Prostate gland (tissue), 2 donors: ENCODE data around the gene BCAS3. TPM values are rescaled to one million over a fixed set of nuclear protein-coding genes. Genes with fewer than 3 reads are reported as not detected.

Experiments
- DNase-seq: peaks from one replicate; pipeline ENCODE4 v3.0.0-alpha.2; 2019; ENCODE audit warnings: low spot score
- H3K27ac ChIP-seq, 2 donors: fragments of 200-600 bp; sonication (generic); 2 replicates each; pipeline ENCODE4 v1.5.1; 2017 to 2019
- H3K27me3 ChIP-seq: fragments of 200-600 bp; sonication (generic); replicated peaks from 2 replicates; pipeline ENCODE4 v1.5.1; 2019; ENCODE audit not compliant: insufficient read depth
- H3K36me3 ChIP-seq, 2 donors: fragments of 200-600 bp; sonication (generic); 1 replicate in 1 of 2; 2 replicates in 1 of 2; pipeline versions ENCODE4 v1.5.1 to v1.8.1; 2017 to 2019
- H3K4me1 ChIP-seq: fragments of 200-600 bp; sonication (generic); replicated peaks from 2 replicates; pipeline ENCODE4 v1.5.1; 2019
- H3K4me3 ChIP-seq, 2 donors: fragments of 200-600 bp; sonication (generic); 2 replicates each; pipeline ENCODE4 v1.5.1; 2017 to 2019
- H3K9me3 ChIP-seq: fragments of 200-600 bp; sonication (generic); 2 replicates; pipeline ENCODE4 v1.5.1; 2017
- POLR2A ChIP-seq: fragments of 450-650 bp; IDR thresholded peaks from one replicate; pipeline ENCODE4 v1.6.1; 2016; ENCODE audit warnings: antibody characterized with exemption, mild to moderate bottlenecking
- POLR2AphosphoS5 ChIP-seq: sonication (generic); formaldehyde crosslinking; IDR thresholded peaks from one replicate; pipeline ENCODE4 v1.6.1; 2017; ENCODE audit warnings: antibody characterized with exemption
- WGBS: methylation state at CpG from one replicate; pipeline ENCODE4 v1.1.5; 2018; 5-methylcytosine and 5-hydroxymethylcytosine counted together
- intact Hi-C: fragments of 100-400 bp; cut with DNase I; formaldehyde crosslinking; loops from one replicate; pipeline ENCODE4 v1.14.2; 2022
- total RNA-seq, 2 donors: library from RNA; depleted of rRNA; stranded (reverse); fragments of >200 nt; gene quantifications; one replicate each; pipeline ENCODE4 v1.1.0, GENCODE V29; 2016
- TF ChIP-seq, protein P1 (sequence below), 4 experiments: fragments of 200-600 bp in 2 of 4; fragments of 450-650 bp in 2 of 4; sonication (generic) in 2 of 4; IDR thresholded peaks; 1 replicate in 3 of 4; 2 replicates in 1 of 4; pipeline ENCODE4 v1.5.1; 2016 to 2019; ENCODE audit warnings: antibody characterized with exemption in 4 of 4, mild to moderate bottlenecking in 2 of 4, moderate library complexity in 2 of 4

The BCAS3 gene
- total RNA-seq, 2 donors from 2014 or later: 57.8 to 93.9 TPM

DNA sequence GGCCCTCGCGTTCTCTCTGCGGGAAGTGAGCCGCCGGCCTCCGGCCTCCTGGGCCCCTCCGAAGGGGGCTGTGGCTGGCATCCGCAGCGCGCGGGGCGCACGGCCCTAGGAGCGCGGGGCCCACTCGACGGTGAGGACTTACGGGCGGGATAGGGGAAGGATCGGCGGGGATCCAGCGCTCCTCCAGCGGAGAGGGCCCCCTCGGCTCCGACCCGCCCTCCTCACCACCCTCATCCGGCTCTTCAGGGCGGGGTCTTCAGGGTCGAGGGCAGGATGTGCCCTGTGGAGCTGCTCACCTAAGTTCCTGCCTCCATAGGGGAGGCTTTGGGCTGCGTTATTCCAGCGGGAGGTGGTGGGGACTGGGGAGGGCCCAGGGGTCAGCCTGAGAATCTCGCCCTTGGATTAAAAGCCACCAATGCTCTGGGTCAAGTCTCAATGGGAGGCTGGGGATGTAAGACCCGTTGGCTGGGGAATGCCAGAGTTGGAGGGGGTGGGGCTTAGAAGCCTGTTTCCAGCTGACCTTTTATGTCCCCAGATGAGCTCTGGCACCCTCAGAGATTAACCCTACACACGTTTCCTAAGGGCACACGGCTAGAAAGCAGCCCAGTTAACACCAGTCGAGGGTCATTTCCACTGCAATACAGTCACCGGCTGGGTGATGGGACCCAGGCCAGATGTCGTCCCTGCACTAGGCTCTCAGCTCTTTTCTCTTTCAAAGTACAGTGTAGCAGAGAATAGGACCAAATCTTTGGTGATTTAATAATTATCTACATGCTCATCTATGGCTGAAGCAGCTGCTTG, 735.4 kb downstream of the BCAS3 start:
- peak overlapping the region; percentile 52 to 55 for H3K4me3 ChIP-seq
- H3K27me3 ChIP-seq: no peaks in the 10 kb centered on the region
- no peak for DNase-seq
- TF ChIP-seq POLR2A: no peak
- TF ChIP-seq, protein P1, sequence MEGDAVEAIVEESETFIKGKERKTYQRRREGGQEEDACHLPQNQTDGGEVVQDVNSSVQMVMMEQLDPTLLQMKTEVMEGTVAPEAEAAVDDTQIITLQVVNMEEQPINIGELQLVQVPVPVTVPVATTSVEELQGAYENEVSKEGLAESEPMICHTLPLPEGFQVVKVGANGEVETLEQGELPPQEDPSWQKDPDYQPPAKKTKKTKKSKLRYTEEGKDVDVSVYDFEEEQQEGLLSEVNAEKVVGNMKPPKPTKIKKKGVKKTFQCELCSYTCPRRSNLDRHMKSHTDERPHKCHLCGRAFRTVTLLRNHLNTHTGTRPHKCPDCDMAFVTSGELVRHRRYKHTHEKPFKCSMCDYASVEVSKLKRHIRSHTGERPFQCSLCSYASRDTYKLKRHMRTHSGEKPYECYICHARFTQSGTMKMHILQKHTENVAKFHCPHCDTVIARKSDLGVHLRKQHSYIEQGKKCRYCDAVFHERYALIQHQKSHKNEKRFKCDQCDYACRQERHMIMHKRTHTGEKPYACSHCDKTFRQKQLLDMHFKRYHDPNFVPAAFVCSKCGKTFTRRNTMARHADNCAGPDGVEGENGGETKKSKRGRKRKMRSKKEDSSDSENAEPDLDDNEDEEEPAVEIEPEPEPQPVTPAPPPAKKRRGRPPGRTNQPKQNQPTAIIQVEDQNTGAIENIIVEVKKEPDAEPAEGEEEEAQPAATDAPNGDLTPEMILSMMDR (IDR thresholded peaks at IDR 0.05): no peak
- no peak for TF ChIP-seq POLR2AphosphoS5
- no peaks in the 10 kb centered on the region for H3K36me3 ChIP-seq
- H3K9me3 ChIP-seq: no peaks in the 10 kb centered on the region
- no peaks in the 10 kb centered on the region for H3K4me1 ChIP-seq
- H3K27ac ChIP-seq: peak overlapping the region; percentile 95 to 98
- intact Hi-C loops: loop anchor here (1.0 to 5.0 kb wide), 4 partner anchors 44 to 652 kb away; partner anchors contain the start of gene MED13
- 10% methylated on average over 29 of the region's 38 CpGs for WGBS

- Histone ChIP-seq H3K4me1 (no peaks in the 10 kb centered on the region), H3K36me3 (no peaks in the 10 kb centered on the region), H3K9me3 (no peaks in the 10 kb centered on the region), H3K4me3 (no peak overlapping the region), H3K27me3 (no peaks in the 10 kb centered on the region), H3K27ac (no peak overlapping the region)
- TF ChIP-seq POLR2AphosphoS5 (no peak), POLR2A (no peak)
- TF ChIP-seq, protein P1 (IDR thresholded peaks at IDR 0.05): no peak
- 82% methylated on average over 8 of the region's 8 CpGs for WGBS
- intact Hi-C loops: loop anchor here (2.0 to 5.0 kb wide), 3 partner anchors 44 to 161 kb away; no protein-coding TSS in a partner anchor
- no peak for DNase-seq
Measured at GRCh38 chr17:61413661-61414126, 736.0 kb downstream of the BCAS3 start.

DNA sequence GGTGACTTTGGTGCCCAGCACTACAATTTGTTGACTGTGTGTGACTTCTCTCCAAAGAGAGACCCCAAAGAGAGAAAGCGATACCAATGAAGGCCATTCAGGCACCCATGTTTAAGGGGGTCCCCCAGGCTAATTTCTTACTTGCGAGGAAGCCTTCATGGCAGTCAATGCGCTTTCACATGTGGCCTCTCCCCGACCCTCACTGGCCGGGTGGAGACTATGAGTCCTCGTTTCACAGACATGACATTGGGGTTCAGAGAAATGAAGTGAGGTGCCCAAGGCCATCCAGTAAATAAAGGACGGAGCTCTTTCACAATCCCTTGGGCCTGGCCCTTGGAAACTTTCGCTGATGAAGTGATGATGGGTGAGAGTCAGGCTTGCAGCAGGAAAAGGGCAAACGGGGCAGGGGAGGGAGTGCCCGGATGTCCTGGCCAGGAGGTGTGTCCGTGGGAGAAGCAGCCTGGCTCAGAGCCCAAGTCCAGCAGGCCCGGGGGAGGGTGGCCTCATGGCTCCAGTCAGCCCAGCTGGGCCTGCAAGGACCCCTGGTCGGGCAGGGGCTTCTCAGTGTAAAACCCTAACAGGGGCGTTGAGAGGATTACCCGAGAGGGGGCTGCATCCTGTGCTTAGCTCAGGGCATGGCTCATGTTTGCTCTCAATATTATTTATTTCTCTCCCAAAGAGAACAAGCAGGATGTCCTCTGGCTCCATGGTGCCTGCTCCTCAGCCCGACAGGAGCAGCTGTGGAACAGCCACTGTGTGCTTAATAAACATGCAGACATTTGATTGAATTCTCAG, 736.7 kb downstream of the BCAS3 start:
- Histone ChIP-seq H3K36me3 (no peaks in the 10 kb centered on the region), H3K27me3 (no peaks in the 10 kb centered on the region), H3K27ac (peak overlapping the region in 1 of 2 donors; percentile 35), H3K9me3 (no peaks in the 10 kb centered on the region), H3K4me1 (no peaks in the 10 kb centered on the region), H3K4me3 (no peak overlapping the region)
- intact Hi-C loops: loop anchor here (5.0 kb wide), 1 partner anchor 43 kb away; no protein-coding TSS in a partner anchor
- TF ChIP-seq POLR2A (no peak), POLR2AphosphoS5 (no peak)
- TF ChIP-seq, protein P1 (IDR thresholded peaks at IDR 0.05): no peak
- WGBS: 65% methylated on average over 16 of the region's 16 CpGs
- DNase-seq: peak; percentile 4

GRCh38 chr17:61414936-61415251, 737.2 kb downstream of the BCAS3 start:
- no peak for DNase-seq
- no peaks in the 10 kb centered on the region for H3K27me3 ChIP-seq
- peak overlapping the region in 1 of 2 donors; percentile 35 for H3K27ac ChIP-seq
- no peak overlapping the region for H3K4me3 ChIP-seq
- intact Hi-C loops: loop anchor here (5.0 kb wide), 1 partner anchor 42 kb away; no protein-coding TSS in a partner anchor
- no peak for TF ChIP-seq POLR2A
- TF ChIP-seq, protein P1 (IDR thresholded peaks at IDR 0.05): no peak
- no peak for TF ChIP-seq POLR2AphosphoS5
- no peaks in the 10 kb centered on the region for H3K36me3 ChIP-seq
- H3K4me1 ChIP-seq: no peaks in the 10 kb centered on the region
- WGBS: 84% methylated on average over 5 of the region's 5 CpGs
- H3K9me3 ChIP-seq: no peaks in the 10 kb centered on the region
